IPS DF 6.9 (cell line): ENCODE data around the gene TAOK2.
A peak's percentile ranks its signal among the peaks of the same experiment; 100 is the strongest.

Source experiments
- DNase-seq: peaks from one replicate; pipeline ENCODE4 v3.0.0-alpha.2; 2013; ENCODE audit warnings: low read depth, low spot score
- H3K27ac ChIP-seq: one replicate; pipeline ENCODE4 v1.5.1; 2013; ENCODE audit warnings: low read length, control low read depth
- H3K27me3 ChIP-seq: 2 replicates; pipeline ENCODE4 v1.6.1; 2013; ENCODE audit warnings: mild to moderate bottlenecking, low read length; ENCODE audit not compliant: control insufficient read depth, insufficient read depth
- H3K36me3 ChIP-seq: 2 replicates; pipeline ENCODE4 v1.6.1; 2013; ENCODE audit warnings: low read length; ENCODE audit not compliant: control insufficient read depth, insufficient read depth
- H3K4me1 ChIP-seq: 2 replicates; pipeline ENCODE4 v1.6.1; 2013; ENCODE audit warnings: low read length; ENCODE audit not compliant: control insufficient read depth, insufficient read depth
- H3K4me3 ChIP-seq: 2 replicates; pipeline ENCODE4 v1.5.1; 2013; ENCODE audit warnings: mild to moderate bottlenecking, low read length
- H3K9me3 ChIP-seq: 2 replicates; pipeline ENCODE4 v1.6.1; 2013; ENCODE audit warnings: low read length, inconsistent platforms; ENCODE audit not compliant: control insufficient read depth, insufficient read depth
- WGBS: extraction: QIAGEN DNeasy Blood & Tissue Kit; methylation state at CpG from one replicate; pipeline ENCODE4 v1.1.7; 2013; ENCODE audit warnings: mixed read lengths, missing lambda C conversion rate; ENCODE audit not compliant: insufficient read length, insufficient coverage; 5-methylcytosine and 5-hydroxymethylcytosine counted together

Gene TAOK2

DNA sequence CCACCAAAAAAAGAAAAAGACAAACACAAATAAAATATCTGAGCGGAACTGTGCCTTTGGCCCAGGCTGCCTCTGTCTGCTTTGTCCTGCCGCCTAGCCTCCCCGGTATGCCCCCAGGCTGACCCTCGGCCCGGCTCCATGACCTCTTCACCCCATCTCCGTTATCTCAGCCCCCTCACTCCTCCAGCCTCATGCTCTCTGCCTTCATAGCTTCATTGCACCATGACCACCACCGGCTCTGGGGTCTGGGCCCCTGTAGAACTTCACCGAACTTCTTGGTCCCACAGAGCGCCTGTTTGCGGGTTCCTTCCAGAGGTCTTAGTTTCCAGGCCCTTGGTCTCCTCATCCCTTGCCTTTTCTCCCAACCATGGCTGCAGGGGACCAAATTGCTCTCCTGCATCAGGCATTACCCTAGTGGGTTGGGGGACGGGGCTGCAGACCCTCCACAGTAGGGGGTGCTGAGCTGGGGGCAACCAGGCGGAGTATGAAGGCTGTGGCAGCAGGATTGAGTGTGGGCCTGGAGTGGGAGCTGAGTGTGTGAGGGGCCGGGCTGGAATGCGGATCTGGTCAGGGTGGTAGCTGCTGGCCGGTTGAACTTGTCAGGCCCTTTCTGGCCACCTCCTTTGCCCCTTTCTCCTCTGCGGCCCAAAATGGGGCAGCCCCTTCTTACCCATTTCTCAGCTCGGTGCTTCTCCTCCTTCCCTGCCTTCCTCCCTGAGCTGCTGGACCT lies 14.8 kb downstream of the TAOK2 start:
- no peaks in the 10 kb centered on the region for H3K9me3 ChIP-seq
- H3K4me1 ChIP-seq, result no peaks in the 10 kb centered on the region
- peaks cover 25% of the 10 kb centered on the region for H3K36me3 ChIP-seq
- H3K27me3 ChIP-seq, result no peaks in the 10 kb centered on the region
- DNase-seq, result no peak
- WGBS, result no CpG with 5 or more reads among the region's 17 CpGs
- H3K27ac ChIP-seq, result no peak overlapping the region
- no peak overlapping the region for H3K4me3 ChIP-seq

DNA sequence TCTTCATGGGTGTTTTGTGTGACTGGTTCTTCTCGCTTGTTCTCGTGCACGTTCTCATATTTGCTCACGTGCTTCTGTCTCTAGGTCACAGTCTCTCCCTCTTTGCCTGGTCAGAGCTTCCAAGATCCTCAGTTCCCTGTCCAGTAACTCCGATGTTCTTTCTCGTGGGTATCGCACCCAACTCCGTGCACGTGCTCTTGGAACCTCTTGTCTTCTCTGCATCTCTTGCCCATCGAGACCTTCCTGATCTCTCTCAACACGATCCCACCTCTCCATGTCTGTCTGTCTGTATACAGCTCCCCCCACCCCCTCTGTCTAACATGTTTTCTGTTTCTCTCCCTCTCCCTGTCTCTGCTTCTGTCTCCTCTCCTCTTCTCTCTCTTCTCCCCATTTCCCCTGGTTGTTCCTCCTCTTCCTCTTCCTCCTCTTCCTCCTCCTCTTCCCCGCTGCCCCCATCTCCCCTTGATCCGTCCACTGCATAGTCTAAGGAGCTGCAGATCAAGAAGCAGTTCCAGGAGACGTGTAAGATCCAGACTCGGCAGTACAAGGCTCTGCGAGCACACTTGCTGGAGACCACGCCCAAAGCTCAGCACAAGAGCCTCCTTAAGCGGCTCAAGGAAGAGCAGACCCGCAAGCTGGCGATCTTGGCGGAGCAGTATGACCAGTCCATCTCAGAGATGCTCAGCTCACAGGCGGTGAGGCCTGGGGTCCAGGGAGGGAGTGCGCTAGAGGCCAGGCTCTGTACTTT lies 15.6 kb downstream of the TAOK2 start:
- Histone ChIP-seq H3K9me3 (no peaks in the 10 kb centered on the region), H3K27me3 (no peaks in the 10 kb centered on the region), H3K27ac (no peak overlapping the region), H3K36me3 (peaks cover 25% of the 10 kb centered on the region), H3K4me3 (no peak overlapping the region), H3K4me1 (no peaks in the 10 kb centered on the region)
- no CpG with 5 or more reads among the region's 23 CpGs for WGBS
- no peak for DNase-seq

DNA sequence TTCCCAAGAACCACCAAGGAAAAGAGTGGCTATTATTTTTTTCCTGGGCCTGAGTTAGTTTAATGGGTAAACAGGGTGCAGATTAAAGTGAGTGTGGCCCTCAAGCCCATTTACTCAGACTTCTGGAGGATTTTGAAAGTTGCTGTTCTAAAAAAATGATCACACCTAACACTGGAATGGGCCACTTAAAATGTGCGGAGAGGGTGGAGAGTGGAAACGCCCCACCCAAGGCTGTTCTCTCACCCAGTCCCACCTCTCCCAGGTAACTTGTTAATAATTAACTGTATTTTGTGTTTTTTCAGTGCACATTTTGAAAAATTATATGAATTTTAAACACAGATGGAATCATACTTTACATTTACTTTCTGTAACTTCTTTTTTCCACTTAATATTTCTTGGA lies 16.4 kb downstream of the TAOK2 start:
- DNase-seq, result no peak
- Histone ChIP-seq H3K36me3 (peaks cover 21% of the 10 kb centered on the region), H3K9me3 (no peaks in the 10 kb centered on the region), H3K27ac (no peak overlapping the region), H3K27me3 (no peaks in the 10 kb centered on the region), H3K4me1 (no peaks in the 10 kb centered on the region; the same call in none of the 2 replicates), H3K4me3 (no peak overlapping the region)
- no CpG with 5 or more reads among the region's 2 CpGs for WGBS

DNA sequence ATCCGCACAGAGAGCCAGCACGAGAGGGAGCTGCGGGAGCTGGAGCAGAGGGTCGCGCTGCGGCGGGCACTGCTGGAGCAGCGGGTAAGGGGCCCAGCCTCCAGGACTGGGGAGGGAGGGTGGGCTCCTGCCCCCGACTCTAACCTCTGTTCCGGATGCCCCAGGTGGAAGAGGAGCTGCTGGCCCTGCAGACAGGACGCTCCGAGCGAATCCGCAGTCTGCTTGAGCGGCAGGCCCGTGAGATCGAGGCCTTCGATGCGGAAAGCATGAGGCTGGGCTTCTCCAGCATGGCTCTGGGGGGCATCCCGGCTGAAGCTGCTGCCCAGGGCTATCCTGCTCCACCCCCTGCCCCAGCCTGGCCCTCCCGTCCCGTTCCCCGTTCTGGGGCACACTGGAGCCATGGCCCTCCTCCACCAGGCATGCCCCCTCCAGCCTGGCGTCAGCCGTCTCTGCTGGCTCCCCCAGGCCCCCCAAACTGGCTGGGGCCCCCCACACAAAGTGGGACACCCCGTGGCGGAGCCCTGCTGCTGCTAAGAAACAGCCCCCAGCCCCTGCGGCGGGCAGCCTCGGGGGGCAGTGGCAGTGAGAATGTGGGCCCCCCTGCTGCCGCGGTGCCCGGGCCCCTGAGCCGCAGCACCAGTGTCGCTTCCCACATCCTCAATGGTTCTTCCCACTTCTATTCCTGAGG lies 17.4 kb downstream of the TAOK2 start:
- Histone ChIP-seq H3K4me3 (no peak overlapping the region), H3K27ac (no peak overlapping the region), H3K36me3 (peaks cover 12% of the 10 kb centered on the region), H3K4me1 (no peaks in the 10 kb centered on the region; the same call in none of the 2 replicates), H3K27me3 (no peaks in the 10 kb centered on the region), H3K9me3 (no peaks in the 10 kb centered on the region)
- DNase-seq, result no peak
- WGBS, result no CpG with 5 or more reads among the region's 35 CpGs

DNA sequence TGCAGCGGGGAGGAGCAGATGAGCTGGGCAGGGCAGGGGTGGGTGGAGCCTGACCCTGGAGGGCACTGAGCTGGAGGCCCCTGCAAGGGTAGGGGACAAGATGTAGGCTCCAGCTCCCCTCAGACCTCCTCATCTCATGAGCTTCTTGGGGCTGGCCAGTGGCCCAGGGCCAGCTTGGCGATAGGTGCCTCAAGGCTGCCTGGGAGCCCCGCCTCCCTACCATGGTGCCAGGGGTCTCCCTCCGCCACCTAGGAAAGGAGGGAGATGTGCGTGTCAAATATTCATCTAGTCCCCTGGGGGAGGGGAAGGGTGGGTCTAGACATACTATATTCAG lies 17.9 kb downstream of the TAOK2 start:
- H3K4me3 ChIP-seq, result no peak overlapping the region
- H3K4me1 ChIP-seq, result no peaks in the 10 kb centered on the region; the same call in none of the 2 replicates
- H3K27ac ChIP-seq, result no peak overlapping the region
- WGBS, result no CpG with 5 or more reads among the region's 5 CpGs
- no peaks in the 10 kb centered on the region for H3K27me3 ChIP-seq
- peaks cover 8% of the 10 kb centered on the region for H3K36me3 ChIP-seq
- no peak for DNase-seq
- no peaks in the 10 kb centered on the region for H3K9me3 ChIP-seq

DNA sequence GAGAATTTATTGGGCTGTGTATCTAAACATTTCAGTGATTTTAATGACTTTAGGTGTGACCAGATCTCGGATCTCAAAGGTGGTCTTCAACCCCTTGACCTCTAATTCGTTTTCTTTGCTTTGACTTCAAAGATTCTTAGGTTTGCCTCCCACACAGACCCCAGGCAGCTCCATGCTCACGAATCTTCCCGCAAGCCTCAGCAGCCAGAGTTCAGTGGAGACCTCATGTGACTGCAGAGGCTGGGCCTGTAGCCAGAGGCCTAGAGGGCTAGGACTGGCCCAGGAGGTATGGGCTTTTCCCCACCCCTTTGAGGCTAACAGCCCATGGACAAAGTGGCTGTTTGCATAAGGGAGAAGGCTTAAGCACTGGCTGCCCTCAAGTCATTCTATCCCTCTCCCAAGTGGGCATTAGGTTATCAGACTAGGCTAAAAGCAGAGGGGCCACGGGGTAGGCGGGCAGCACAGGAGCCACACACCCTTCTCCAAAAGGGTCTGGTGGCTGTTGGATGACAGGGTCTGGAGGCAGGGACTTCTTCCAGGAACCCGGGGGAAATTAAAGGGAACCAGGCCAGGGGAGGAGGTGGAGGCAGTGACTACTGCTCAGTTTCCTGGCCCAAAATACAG lies 18.8 kb downstream of the TAOK2 start:
- WGBS, result no CpG with 5 or more reads among the region's 7 CpGs
- H3K36me3 ChIP-seq, result peaks cover 8% of the 10 kb centered on the region
- no peak for DNase-seq
- no peak overlapping the region for H3K27ac ChIP-seq
- H3K4me1 ChIP-seq, result no peaks in the 10 kb centered on the region; the same call in none of the 2 replicates
- H3K4me3 ChIP-seq, result no peak overlapping the region
- H3K9me3 ChIP-seq, result no peaks in the 10 kb centered on the region
- no peaks in the 10 kb centered on the region for H3K27me3 ChIP-seq

DNA sequence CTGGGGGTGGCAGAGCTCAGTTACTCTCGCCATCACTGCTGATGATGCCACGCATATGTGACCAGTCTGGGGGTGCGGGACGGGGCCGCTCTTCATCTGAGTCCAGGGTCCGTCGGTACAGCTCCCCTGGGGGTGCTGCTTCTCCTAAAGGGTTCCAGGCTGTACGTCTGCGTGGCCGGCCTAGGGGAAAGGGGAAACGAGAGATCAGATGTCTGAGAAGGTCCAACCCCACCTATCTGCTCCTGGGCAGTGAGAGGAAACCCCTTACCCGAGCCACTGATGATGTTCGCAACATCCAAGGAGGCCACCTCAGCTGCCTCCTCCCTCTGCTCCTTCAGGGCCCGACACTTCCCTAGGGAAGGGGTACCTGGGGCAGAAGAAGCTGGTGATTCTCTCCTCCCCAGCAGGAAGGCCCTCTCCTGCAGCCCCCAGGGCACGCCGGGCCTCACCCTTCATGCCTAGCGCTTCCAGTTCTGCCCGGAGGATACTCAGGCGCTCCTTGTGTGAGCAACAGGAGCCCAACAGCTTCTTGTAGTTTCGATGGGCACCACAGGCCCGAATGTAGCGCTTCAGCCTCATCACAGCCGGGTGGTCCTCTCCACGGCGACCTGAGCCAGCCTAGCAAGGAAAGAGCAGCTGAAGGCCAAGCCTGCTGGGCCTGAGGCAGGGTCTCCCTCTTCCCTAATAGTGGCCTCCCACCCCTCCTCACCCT lies 19.7 kb downstream of the TAOK2 start:
- Histone ChIP-seq H3K9me3 (no peaks in the 10 kb centered on the region), H3K4me1 (no peaks in the 10 kb centered on the region; the same call in none of the 2 replicates), H3K4me3 (no peak overlapping the region), H3K36me3 (peaks cover 5% of the 10 kb centered on the region), H3K27me3 (no peaks in the 10 kb centered on the region), H3K27ac (no peak overlapping the region)
- no peak for DNase-seq
- WGBS, result no CpG with 5 or more reads among the region's 25 CpGs

DNA sequence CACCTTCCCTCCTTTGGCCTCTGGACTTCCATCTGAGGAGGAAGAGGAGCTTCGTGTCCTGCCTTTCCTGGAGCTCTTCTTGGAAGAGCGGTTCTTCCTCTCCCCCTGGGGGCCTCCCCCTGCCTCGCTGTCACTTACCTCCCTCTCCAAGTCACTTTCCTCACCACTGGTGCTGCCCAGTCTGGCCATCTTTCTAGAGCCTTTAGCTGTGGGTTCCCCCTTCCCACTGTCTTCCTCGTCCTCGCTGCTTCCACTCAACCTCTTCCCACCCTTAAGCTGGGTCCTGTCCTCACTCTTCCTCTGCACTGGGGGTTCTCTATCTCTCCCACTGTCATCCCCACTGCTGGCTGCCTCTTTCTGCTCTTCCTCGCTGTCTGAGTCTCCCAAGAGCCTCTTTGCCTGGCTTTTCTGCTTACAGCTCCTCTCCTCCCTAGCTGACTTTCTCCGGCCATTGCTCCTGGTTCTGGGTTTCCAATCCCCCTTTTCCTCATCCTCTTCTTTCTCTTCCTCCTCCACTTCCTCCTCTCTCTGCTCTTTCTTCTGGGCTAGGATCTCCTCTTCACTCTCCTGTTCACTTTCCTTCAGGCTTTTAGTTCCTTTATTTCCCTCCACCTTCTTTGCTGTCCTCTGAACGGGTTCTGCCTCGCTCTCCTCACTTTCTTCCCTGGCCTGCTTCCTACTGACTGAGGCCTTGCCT lies 20.4 kb downstream of the TAOK2 start:
- Histone ChIP-seq H3K27me3 (no peaks in the 10 kb centered on the region), H3K4me3 (no peak overlapping the region), H3K9me3 (no peaks in the 10 kb centered on the region), H3K27ac (no peak overlapping the region), H3K4me1 (no peaks in the 10 kb centered on the region; the same call in none of the 2 replicates), H3K36me3 (peaks cover 5% of the 10 kb centered on the region)
- DNase-seq, result no peak
- WGBS, result no CpG with 5 or more reads among the region's 9 CpGs

DNA sequence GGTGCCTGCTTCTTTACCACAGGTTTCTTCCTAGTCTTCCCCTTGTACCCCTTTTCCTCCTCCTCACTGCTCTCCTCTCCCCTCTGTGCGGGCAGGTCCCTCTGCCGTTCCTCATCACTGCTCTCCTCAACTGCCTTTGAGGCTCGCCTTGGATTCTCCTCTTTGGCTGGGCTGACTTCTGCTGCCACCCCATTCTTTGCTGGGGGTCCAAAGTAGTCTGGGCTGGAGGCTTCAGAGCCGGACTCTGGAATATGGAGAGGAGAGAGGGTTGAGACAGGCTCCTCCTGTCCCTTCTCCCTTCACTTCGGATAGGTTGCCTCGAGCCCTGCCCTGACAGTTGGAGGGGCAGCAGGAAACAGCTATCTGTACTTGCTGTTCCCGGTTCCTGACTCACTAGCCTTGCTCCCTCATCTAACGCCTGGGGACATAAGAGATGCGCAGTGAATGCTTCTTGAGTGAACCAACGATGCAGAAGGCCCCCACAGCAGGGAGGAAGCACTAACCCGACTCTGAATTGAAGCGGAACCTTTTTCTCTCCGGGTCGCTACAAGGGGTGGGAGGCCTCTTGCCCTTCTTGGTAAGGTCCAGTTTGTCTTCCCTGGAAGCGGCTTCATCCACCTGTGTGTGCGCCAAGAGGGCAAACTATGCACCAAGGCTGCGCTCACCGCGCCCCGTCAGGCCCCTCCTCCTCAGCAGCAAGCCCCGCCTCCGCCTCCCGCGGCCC lies 21.1 kb downstream of the TAOK2 start:
- no peaks in the 10 kb centered on the region for H3K9me3 ChIP-seq
- no peaks in the 10 kb centered on the region for H3K27me3 ChIP-seq
- WGBS, result no CpG with 5 or more reads among the region's 24 CpGs
- DNase-seq, result no peak
- H3K4me1 ChIP-seq, result no peaks in the 10 kb centered on the region; the same call in none of the 2 replicates
- H3K36me3 ChIP-seq, result peaks cover 5% of the 10 kb centered on the region
- no peak overlapping the region for H3K27ac ChIP-seq
- peak overlapping the region; percentile 73; the same call in 1 of the 2 replicates for H3K4me3 ChIP-seq
